Stomach (tissue), 9 donors: Measurements from ENCODE around the gene BOLA2B. TPM values are rescaled to one million over a fixed set of nuclear protein-coding genes. Genes with fewer than 3 reads are reported as not detected.

Experiments used
- DNase-seq, 2 donors: peaks; one replicate each; pipeline versions ENCODE4 v3.0.0 to v3.0.0-alpha.2; 2013 to 2019
- H3K27ac ChIP-seq, 5 donors: fragments of 200-600 bp in 4 of 5; sonication (generic) in 4 of 5; one replicate each; pipeline ENCODE4 v1.5.1; 2013 to 2019; ENCODE audit warnings: mild to moderate bottlenecking in 1 of 5, moderate library complexity in 1 of 5
- H3K27me3 ChIP-seq, 3 donors: fragments of 200-600 bp; sonication (generic); one replicate each; pipeline ENCODE4 v1.5.1; 2017 to 2019; ENCODE audit warnings: mixed run types in 1 of 3
- H3K36me3 ChIP-seq, 4 donors: fragments of 200-600 bp; sonication (generic); 1 replicate in 3 of 4; 2 replicates in 1 of 4; pipeline ENCODE4 v1.5.1; 2016 to 2019
- H3K4me1 ChIP-seq, 4 donors: fragments of 200-600 bp; sonication (generic); one replicate each; pipeline ENCODE4 v1.5.1; 2016 to 2019
- H3K4me3 ChIP-seq, 4 donors: fragments of 200-600 bp; sonication (generic) in 3 of 4; one replicate each; pipeline ENCODE4 v1.5.1; 2016 to 2019; ENCODE audit warnings: mild to moderate bottlenecking in 1 of 4
- H3K9me3 ChIP-seq, 4 donors: fragments of 200-600 bp; sonication (generic); one replicate each; pipeline ENCODE4 v1.5.1; 2016 to 2019
- EP300 ChIP-seq: sonication (generic); formaldehyde crosslinking; IDR thresholded peaks from one replicate; pipeline ENCODE4 v1.6.1; 2017; ENCODE audit warnings: antibody characterized with exemption
- POLR2A ChIP-seq, 4 donors: fragments of 450-650 bp; IDR thresholded peaks; one replicate each; pipeline ENCODE4 v1.6.1; 2016; ENCODE audit warnings: antibody characterized with exemption in 4 of 4, control low read depth in 2 of 4, mild to moderate bottlenecking in 1 of 4, moderate library complexity in 1 of 4
- POLR2AphosphoS5 ChIP-seq, 3 donors: sonication (generic); formaldehyde crosslinking; IDR thresholded peaks; one replicate each; pipeline ENCODE4 v1.6.1; 2016; ENCODE audit warnings: antibody characterized with exemption in 3 of 3
- WGBS, 5 donors: extraction: QIAGEN DNeasy Blood & Tissue Kit in 3 of 5; methylation state at CpG; one replicate each; pipeline versions ENCODE4 v1.1.5 to v1.1.7; 2013 to 2018; 5-methylcytosine and 5-hydroxymethylcytosine counted together
- intact Hi-C: fragments of 100-400 bp; cut with DNase I; formaldehyde crosslinking; loops from one replicate; pipeline ENCODE4 v1.15.1; 2023; ENCODE audit warnings: low total_unique reads
- polyA plus RNA-seq, 3 donors: library from polyadenylated mRNA; stranded (reverse); fragments of 200-250 nt; gene quantifications; one replicate each; pipeline ENCODE4 v1.2.3, GENCODE V29; 2013
- total RNA-seq, 5 donors: library from RNA; depleted of rRNA; stranded (reverse); fragments of >200 nt; gene quantifications; one replicate each; pipeline versions ENCODE4 v1.1.0 to v1.2.3, GENCODE V29; 2014 to 2016
- TF ChIP-seq, protein P1 (sequence below), 7 experiments: fragments of 450-650 bp in 4 of 7; fragments of 200-600 bp in 3 of 7; sonication (generic) in 3 of 7; IDR thresholded peaks; one replicate each; pipeline ENCODE4 v1.5.1; 2016 to 2019; ENCODE audit warnings: antibody characterized with exemption in 7 of 7, control low read depth in 2 of 7, mild to moderate bottlenecking in 1 of 7
- donor health status: healthy with polysubstance abuse.
- donor health status: Bipolar disorder and iron deficiency.
- donor health status: healthy.

Gene BOLA2B
- total and polyA plus RNA-seq, 8 donors, result 21.3 to 415 (median 281) TPM; not detected in 1

DNA sequence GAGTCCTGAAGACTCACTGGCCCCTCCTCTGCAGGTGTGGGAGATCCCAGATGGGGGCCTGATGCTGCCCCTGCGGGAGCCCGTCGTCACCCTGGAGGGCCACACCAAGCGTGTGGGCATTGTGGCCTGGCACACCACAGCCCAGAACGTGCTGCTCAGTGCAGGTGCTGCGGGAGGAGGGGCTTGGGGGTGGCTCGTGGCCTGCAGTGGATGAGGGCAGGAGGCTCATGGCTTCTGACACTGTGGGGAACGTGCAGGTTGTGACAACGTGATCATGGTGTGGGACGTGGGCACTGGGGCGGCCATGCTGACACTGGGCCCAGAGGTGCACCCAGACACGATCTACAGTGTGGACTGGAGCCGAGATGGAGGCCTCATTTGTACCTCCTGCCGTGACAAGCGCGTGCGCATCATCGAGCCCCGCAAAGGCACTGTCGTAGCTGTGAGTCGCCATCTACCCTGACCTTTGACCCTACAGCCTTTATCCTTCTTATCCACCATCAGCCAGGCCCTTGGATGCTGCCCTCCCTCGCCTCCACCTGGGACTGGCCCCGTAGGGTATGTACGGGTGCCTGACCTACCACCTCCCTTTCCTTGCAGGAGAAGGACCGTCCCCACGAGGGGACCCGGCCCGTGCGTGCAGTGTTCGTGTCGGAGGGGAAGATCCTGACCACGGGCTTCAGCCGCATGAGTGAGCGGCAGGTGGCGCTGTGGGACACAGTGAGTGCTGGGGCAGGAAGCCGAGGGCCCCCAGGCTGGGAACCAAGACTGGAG is 6.5 kb downstream of the BOLA2B start:
- WGBS, 5 donors, result 44 to 55% (median 50%) methylated on average over 19 to 36 of the region's 36 CpGs
- peak overlapping the region; percentile 23 to 90 (median 85) for H3K27ac ChIP-seq

DNA sequence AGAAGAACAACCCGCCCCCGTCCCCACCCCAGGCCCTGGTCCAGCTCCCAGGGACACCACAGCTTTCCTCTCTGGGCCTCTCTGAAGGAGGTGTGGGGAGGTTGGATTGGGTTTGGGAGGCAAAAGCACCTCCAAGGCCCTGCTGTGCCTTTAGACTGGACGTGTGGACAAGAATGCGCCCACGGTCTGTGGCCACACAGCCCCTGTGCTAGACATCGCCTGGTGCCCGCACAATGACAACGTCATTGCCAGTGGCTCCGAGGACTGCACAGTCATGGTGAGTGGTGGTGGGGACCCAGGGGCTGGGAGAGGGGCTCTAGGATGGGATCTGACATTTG is 7.1 kb downstream of the BOLA2B start:
- peak overlapping the region in 3 of 4 donors; percentile 15 to 65 (median 54) for H3K4me3 ChIP-seq
- peak overlapping the region; percentile 23 to 90 (median 85) for H3K27ac ChIP-seq
- 56 to 89% (median 77%) methylated on average over 4 to 9 of the region's 9 CpGs for WGBS, 5 donors
- H3K4me1 ChIP-seq, result peaks cover 7 to 41% (median 28%) of the 10 kb centered on the region in 4 donors
- H3K27me3 ChIP-seq, result no peaks in the 10 kb centered on the region
- no peak for DNase-seq
- H3K9me3 ChIP-seq, result no peaks in the 10 kb centered on the region
- peaks cover 0 to 10% (median 8%) of the 10 kb centered on the region in 4 donors for H3K36me3 ChIP-seq
- intact Hi-C loops, result no loop called here
- TF ChIP-seq, protein P1, sequence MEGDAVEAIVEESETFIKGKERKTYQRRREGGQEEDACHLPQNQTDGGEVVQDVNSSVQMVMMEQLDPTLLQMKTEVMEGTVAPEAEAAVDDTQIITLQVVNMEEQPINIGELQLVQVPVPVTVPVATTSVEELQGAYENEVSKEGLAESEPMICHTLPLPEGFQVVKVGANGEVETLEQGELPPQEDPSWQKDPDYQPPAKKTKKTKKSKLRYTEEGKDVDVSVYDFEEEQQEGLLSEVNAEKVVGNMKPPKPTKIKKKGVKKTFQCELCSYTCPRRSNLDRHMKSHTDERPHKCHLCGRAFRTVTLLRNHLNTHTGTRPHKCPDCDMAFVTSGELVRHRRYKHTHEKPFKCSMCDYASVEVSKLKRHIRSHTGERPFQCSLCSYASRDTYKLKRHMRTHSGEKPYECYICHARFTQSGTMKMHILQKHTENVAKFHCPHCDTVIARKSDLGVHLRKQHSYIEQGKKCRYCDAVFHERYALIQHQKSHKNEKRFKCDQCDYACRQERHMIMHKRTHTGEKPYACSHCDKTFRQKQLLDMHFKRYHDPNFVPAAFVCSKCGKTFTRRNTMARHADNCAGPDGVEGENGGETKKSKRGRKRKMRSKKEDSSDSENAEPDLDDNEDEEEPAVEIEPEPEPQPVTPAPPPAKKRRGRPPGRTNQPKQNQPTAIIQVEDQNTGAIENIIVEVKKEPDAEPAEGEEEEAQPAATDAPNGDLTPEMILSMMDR (IDR thresholded peaks at IDR 0.05), result no peak
- no peak for TF ChIP-seq EP300
- no peak for TF ChIP-seq POLR2A (IDR thresholded peaks at IDR 0.05)
- TF ChIP-seq POLR2AphosphoS5 (IDR thresholded peaks at IDR 0.05), result no peak

More for the DNA sequence above, 6.5 kb downstream of the BOLA2B start:
- Histone ChIP-seq H3K4me1 (peaks cover 7 to 41% (median 28%) of the 10 kb centered on the region in 4 donors), H3K9me3 (no peaks in the 10 kb centered on the region), H3K36me3 (peaks cover 0 to 10% (median 8%) of the 10 kb centered on the region in 4 donors), H3K4me3 (peak overlapping the region in 3 of 4 donors; percentile 15 to 65 (median 54)), H3K27me3 (no peaks in the 10 kb centered on the region)
- peak in 1 of 3 donors; percentile 33 for TF ChIP-seq POLR2AphosphoS5 (IDR thresholded peaks at IDR 0.05)
- TF ChIP-seq, protein P1 (IDR thresholded peaks at IDR 0.05), result peak in 5 of 7 experiments; percentile 48 to 74 (median 65)
- no peak for TF ChIP-seq EP300
- intact Hi-C loops, result no loop called here
- peak; percentile 82 to 87 for DNase-seq

DNA sequence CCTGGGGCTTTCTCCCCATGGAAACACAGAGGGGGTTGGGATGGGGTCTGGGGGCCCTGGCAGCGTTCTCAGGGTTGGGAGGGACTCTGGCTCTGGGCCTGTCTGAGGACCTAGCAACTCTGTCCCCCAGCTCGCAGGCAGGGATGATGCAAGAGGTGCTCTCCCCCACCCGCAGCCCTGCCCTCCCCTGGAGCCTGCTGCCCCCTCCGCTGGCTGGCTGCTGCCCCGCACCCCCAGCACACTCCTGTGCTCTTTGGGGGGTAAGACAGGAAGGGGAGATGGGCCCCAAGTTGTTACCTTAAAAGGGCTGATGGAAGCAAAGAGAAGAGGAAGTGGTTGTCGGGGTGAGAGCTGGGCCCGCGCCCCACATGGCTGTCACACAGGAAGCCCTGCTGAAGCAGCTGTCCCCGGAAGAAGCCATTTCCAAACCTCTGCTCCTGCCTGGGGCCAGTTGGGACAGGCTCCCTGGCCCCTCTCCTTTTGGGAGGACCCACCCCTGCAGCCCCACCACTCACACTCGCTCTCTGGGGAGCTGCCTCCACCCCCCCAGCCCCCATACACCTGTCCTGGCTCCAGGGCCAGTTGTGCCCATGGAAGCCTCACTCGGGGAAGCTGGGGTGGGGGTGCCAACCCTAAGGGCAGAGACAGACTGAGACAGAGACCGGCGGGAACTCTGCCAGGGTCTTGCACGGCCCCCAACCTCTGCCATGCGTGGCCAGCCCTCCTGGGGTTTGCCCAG is 7.6 kb downstream of the BOLA2B start:
- peak in 2 of 3 donors; percentile 3 to 8 for TF ChIP-seq POLR2AphosphoS5 (IDR thresholded peaks at IDR 0.05)
- no peak for TF ChIP-seq POLR2A (IDR thresholded peaks at IDR 0.05)
- DNase-seq, result peak; percentile 63 to 81
- peaks cover 7 to 41% (median 28%) of the 10 kb centered on the region in 4 donors for H3K4me1 ChIP-seq
- H3K4me3 ChIP-seq, result peak overlapping the region; percentile 54 to 65 (median 58)
- H3K27ac ChIP-seq, result peak overlapping the region; percentile 43 to 90 (median 85)
- H3K27me3 ChIP-seq, result no peaks in the 10 kb centered on the region
- H3K9me3 ChIP-seq, result no peaks in the 10 kb centered on the region
- peaks cover 0 to 10% (median 8%) of the 10 kb centered on the region in 4 donors for H3K36me3 ChIP-seq
- intact Hi-C loops, result no loop called here
- WGBS, 5 donors, result 71 to 82% (median 71%) methylated on average over 10 to 15 of the region's 15 CpGs

DNA sequence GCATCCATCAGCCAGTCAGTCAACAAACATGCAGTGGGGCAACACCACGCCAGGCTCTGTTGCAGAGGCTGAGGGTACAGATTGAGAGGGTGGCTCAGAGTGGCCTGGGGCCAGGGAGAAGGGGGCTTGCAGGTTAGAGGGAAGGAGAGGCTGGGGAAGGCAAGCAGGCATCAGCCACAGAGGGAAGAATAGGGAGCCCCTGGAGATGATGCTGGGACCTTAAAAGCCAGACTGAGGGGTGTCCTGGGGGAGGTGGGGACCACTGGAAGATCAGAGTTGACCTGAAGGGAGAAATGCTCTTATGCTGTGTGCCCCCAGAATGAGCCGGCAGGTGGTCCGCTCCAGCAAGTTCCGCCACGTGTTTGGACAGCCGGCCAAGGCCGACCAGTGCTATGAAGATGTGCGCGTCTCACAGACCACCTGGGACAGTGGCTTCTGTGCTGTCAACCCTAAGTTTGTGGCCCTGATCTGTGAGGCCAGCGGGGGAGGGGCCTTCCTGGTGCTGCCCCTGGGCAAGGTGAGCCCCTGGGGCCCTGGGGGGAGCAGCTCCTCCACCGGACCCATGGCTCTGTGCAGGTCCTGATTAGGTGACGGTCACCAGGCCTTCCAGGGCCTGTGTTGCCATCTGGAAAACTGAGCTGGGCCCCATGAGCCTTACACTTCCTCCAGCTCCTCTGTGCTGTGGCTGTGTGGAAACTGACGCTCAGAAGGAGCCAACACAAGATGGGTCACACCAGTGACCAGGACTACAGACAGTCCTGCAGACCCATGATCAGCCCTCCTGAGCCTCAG is 8.4 kb downstream of the BOLA2B start:
- WGBS, 5 donors, result 69 to 89% (median 77%) methylated on average over 6 to 13 of the region's 13 CpGs

More for the DNA sequence above, 8.4 kb downstream of the BOLA2B start:
- Histone ChIP-seq H3K27me3 (no peaks in the 10 kb centered on the region), H3K27ac (peak overlapping the region; percentile 43 to 90 (median 85)), H3K36me3 (peaks cover 0 to 10% (median 8%) of the 10 kb centered on the region in 4 donors), H3K4me1 (peaks cover 7 to 41% (median 28%) of the 10 kb centered on the region in 4 donors), H3K9me3 (no peaks in the 10 kb centered on the region), H3K4me3 (peak overlapping the region; percentile 54 to 65 (median 58))
- intact Hi-C loops, result no loop called here
- peak in 1 of 2 donors; percentile 18 for DNase-seq
- TF ChIP-seq POLR2AphosphoS5 (IDR thresholded peaks at IDR 0.05) (no peak), POLR2A (IDR thresholded peaks at IDR 0.05) (no peak), EP300 (no peak)
- TF ChIP-seq, protein P1 (IDR thresholded peaks at IDR 0.05), result no peak
